Measurements from ENCODE around the gene SUB1. TPM values are rescaled to one million over a fixed set of nuclear protein-coding genes. Genes with fewer than 3 reads are reported as not detected.

Gene SUB1
- polyA plus RNA-seq, 1 donor (not counting 4 experiments of a cell fraction or from before 2014, with no cell fraction given), result 432 TPM

GRCh38 chr5:32612134-32612888 is 27.0 kb downstream of the SUB1 start:
- no peaks in the 10 kb centered on the region for H3K4me1 ChIP-seq (ENCODE audit: control insufficient read depth, extremely low read depth, insufficient read depth, low read length)
- peaks cover 0 to 6% of the 10 kb centered on the region in 2 experiments for H3K36me3 ChIP-seq (ENCODE audit: control insufficient read depth in 2 of 2, extremely low read depth in 1 of 2, insufficient read depth in 2 of 2, low read length in 2 of 2)
- no peaks in the 10 kb centered on the region for H3K9me3 ChIP-seq (ENCODE audit: control insufficient read depth, low read depth, low read length)
- no peak overlapping the region for H3K4me2 ChIP-seq (ENCODE audit: control insufficient read depth, extremely low read depth, insufficient read depth, low read depth, low read length)
- no peaks in the 10 kb centered on the region for H4K20me1 ChIP-seq (ENCODE audit: control insufficient read depth, extremely low read depth, insufficient read depth, low read length)
- DNase-seq (ENCODE audit: low read depth, low spot score) (no peak), FAIRE-seq (no peak)
- dilution Hi-C loops (cut with MboI; ENCODE audit: extremely low pct_ligation_motif_present, low sequenced_read_pairs), result no loop called here
- H3K9me1 ChIP-seq (ENCODE audit: control insufficient read depth, extremely low read depth, insufficient read depth, low read length), result no peaks in the 10 kb centered on the region
- H3K9ac ChIP-seq (ENCODE audit: control insufficient read depth, extremely low read depth, insufficient read depth, low read length), result no peak overlapping the region
- no peaks in the 10 kb centered on the region for H3K27me3 ChIP-seq (ENCODE audit: control insufficient read depth, extremely low read depth, insufficient read depth, low read length)
- H3K27ac ChIP-seq (ENCODE audit: control insufficient read depth, insufficient read depth, low read length), result no peak overlapping the region
- H3K4me3 ChIP-seq (ENCODE audit: control insufficient read depth in 2 of 3, extremely low read depth in 1 of 3, insufficient read depth in 2 of 3, low read depth in 1 of 3, low read length in 3 of 3), result no peak overlapping the region
- no peak for TF ChIP-seq EZH2 (IDR thresholded peaks at IDR 0.05; ENCODE audit: low read length)
- no peak for TF ChIP-seq CTCF (optimal IDR thresholded peaks at IDR 0.05 in 1 of 3, IDR thresholded peaks at IDR 0.05 in 1 of 3, conservative IDR thresholded peaks at IDR 0.05 in 1 of 3; ENCODE audit: extremely low read depth in 1 of 3, insufficient read depth in 2 of 3, low read length in 3 of 3)
- H3K79me2 ChIP-seq (ENCODE audit: control insufficient read depth, insufficient read depth, low read length), result no peaks in the 10 kb centered on the region
- H2AFZ ChIP-seq (ENCODE audit: control insufficient read depth, low read length), result no peak overlapping the region

DNA sequence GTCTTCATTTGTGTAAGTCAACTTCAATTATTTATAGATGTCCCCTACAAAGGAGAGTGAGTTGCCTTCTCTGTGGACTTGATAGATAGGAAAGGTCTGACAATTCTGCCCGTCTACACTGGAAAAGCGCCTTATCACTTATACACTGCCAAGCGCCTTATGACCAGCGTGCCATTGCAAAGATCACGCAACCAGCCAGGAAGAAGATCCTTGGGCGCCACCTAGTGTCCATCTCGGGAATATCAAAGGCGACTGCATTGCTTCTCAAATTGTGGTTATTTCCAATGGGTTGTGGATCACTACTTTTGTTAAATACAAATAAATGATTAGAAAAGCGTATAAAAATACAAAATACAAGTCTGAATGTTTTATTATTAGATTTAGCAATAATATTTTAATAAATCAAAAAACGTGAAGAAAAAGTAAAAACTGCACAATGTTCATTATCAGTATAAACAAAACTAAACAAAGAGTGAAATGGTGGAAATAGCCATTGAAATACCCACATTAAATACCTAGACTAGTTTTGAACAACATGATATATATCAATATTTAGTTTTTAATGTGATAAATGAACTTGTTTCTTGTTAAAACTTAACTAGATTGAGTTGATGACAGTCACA is 27.8 kb downstream of the SUB1 start:
- Histone ChIP-seq H3K4me2 (ENCODE audit: control insufficient read depth, extremely low read depth, insufficient read depth, low read depth, low read length) (no peak overlapping the region), H3K9me1 (ENCODE audit: control insufficient read depth, extremely low read depth, insufficient read depth, low read length) (no peaks in the 10 kb centered on the region), H2AFZ (ENCODE audit: control insufficient read depth, low read length) (no peak overlapping the region), H3K9me3 (ENCODE audit: control insufficient read depth, low read depth, low read length) (no peaks in the 10 kb centered on the region), H4K20me1 (ENCODE audit: control insufficient read depth, extremely low read depth, insufficient read depth, low read length) (no peaks in the 10 kb centered on the region), H3K9ac (ENCODE audit: control insufficient read depth, extremely low read depth, insufficient read depth, low read length) (no peak overlapping the region), H3K4me3 (ENCODE audit: control insufficient read depth in 2 of 3, extremely low read depth in 1 of 3, insufficient read depth in 2 of 3, low read depth in 1 of 3, low read length in 3 of 3) (no peak overlapping the region), H3K79me2 (ENCODE audit: control insufficient read depth, insufficient read depth, low read length) (no peaks in the 10 kb centered on the region), H3K36me3 (ENCODE audit: control insufficient read depth in 2 of 2, extremely low read depth in 1 of 2, insufficient read depth in 2 of 2, low read length in 2 of 2) (peaks cover 0 to 6% of the 10 kb centered on the region in 2 experiments), H3K27ac (ENCODE audit: control insufficient read depth, insufficient read depth, low read length) (no peak overlapping the region), H3K27me3 (ENCODE audit: control insufficient read depth, extremely low read depth, insufficient read depth, low read length) (no peaks in the 10 kb centered on the region), H3K4me1 (ENCODE audit: control insufficient read depth, extremely low read depth, insufficient read depth, low read length) (no peaks in the 10 kb centered on the region)
- TF ChIP-seq EZH2 (IDR thresholded peaks at IDR 0.05; ENCODE audit: low read length), result no peak
- TF ChIP-seq CTCF (optimal IDR thresholded peaks at IDR 0.05 in 1 of 3, IDR thresholded peaks at IDR 0.05 in 1 of 3, conservative IDR thresholded peaks at IDR 0.05 in 1 of 3; ENCODE audit: extremely low read depth in 1 of 3, insufficient read depth in 2 of 3, low read length in 3 of 3), result peak; percentile 77 to 93 (median 88)
- dilution Hi-C loops (cut with MboI; ENCODE audit: extremely low pct_ligation_motif_present, low sequenced_read_pairs), result no loop called here
- DNase-seq (ENCODE audit: low read depth, low spot score) (no peak), FAIRE-seq (no peak)

Measured in keratinocyte (primary cell).